SW480 (cell line): ENCODE measurements around the gene C9orf72.

Experiments
- DNase-seq: peaks from one replicate; pipeline ENCODE4 v3.0.0-alpha.2; 2016; ENCODE audit warnings: low spot score

The C9orf72 gene

DNA sequence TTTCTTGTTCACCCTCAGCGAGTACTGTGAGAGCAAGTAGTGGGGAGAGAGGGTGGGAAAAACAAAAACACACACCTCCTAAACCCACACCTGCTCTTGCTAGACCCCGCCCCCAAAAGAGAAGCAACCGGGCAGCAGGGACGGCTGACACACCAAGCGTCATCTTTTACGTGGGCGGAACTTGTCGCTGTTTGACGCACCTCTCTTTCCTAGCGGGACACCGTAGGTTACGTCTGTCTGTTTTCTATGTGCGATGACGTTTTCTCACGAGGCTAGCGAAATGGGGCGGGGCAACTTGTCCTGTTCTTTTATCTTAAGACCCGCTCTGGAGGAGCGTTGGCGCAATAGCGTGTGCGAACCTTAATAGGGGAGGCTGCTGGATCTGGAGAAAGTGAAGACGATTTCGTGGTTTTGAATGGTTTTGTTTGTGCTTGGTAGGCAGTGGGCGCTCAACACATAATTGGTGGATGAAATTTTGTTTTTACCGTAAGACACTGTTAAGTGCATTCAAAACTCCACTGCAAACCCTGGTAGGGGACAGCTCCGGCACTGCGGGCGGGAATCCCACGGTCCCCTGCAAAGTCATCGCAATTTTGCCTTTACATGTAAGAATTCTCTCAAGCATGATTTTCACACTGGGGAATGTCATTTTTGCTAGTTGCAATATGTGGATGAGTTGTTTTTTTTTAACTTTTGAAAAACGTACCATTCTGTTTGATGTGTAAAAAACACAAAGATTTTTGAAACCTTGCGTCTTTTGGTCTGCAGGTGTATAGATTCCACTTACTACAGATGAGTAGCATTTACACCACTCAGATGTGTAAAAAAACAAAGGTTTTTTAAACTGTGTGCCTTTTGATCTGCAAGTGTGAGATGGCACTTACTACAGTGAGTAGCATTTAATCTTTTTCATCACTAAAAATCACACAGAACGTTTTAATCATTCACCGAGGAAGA, 631 bp upstream of the C9orf72 start:
- DNase-seq, result peak; percentile 98

DNA sequence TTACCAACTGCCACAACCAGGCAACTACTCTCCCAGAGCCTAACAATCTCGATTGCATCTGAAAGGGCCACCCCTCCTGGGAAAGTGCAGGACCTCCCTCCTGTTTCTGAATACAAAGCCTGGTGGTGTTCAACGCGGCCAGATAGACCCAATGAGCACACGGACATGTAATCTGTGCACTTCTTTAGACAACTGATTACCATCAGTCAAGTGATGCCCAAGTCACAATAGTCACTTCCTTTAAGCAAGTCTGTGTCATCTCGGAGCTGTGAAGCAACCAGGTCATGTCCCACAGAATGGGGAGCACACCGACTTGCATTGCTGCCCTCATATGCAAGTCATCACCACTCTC, 739 bp downstream of the C9orf72 start:
- no peak for DNase-seq

DNA sequence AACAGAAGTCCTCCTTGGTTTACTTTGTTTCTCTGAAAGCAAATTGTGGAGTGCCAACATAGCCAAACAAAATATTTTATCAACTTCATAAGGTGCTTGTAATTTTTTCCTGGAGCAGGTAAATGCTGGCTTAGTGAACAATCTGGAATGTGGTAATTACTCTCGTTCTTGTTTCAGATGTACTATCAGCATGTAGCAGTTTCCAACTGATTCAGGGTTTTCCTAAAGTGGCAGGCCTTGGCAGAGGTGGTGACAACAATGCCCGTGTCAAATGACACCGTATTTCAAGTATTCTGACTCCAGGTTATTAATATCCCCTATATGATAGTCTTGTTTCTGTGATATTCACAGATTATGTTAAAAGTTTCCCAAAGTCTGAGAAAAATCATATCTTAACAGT, 1.2 kb downstream of the C9orf72 start:
- DNase-seq, result no peak

DNA sequence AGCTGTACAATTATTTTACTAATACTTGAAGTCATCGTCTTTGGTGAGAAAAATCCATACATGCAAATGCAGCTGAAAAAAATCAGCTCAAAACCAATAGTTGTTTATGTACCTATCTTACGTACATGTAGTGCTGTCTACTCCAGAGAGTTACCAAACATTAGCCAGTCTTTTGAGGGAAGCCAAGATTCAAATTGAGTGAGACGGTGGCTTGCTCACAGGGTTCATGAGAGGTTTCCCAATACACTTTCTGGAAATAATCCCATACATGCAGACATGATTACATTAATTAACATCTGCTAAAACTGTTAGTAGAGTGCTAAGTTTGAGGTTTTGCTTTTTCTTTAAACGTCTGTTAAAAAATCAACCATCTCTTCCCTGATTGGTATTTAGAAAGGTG, 2.3 kb downstream of the C9orf72 start:
- no peak for DNase-seq

DNA sequence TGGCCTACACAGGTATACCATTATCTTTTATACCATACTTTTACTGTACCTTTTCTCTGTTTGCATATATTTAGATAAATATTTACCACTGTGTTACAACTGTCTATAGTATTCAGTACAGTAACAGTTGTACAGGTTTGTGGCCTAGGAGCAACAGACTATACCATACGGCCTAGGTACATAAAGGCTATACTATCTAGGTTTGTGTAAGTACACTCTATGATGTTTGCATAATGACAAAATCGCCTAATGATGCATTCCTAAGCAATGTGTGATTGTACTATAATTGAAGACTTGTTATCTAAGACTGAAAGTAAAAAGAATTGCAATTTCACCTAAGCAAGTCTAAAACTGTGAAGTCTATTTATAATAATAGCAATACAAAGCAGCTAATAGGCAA, 3.9 kb downstream of the C9orf72 start:
- DNase-seq, result no peak

DNA sequence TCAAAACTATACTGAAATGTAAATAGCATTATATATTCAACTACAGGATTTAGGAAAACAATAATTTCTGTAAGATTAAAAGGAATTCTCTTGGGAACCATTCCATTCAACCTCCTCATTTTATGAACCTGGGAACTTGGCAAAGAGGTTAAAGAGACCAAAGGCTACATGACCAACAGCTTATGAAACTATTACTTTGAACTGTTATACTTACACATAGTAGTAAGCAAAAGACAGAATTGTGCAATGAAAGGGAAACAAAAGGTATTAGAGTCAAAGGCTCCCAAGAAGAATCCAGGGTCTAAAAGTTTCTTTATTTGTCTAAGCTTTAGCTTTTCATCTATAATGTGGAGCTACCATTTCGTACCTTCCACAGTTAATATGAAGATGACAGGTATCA, 7.2 kb downstream of the C9orf72 start:
- no peak for DNase-seq

DNA sequence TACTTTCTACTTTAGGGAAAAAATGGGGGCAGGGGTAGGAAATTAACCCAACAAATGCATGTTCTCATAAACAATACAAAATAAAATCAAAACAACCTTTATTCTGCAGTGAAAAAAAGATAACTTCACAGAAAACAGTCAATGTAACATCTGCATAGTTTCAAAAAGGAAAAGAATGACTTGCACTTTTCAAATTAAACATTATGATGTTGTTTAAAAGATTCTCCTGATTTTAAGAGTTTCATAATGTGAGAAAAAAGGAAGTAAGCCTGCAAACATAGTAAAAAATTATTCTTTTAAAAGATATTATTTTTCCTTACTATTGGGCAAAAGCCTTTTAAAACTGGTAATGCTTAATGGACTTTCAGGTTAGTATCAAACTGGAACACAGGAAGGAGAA, 7.6 kb downstream of the C9orf72 start:
- no peak for DNase-seq

DNA sequence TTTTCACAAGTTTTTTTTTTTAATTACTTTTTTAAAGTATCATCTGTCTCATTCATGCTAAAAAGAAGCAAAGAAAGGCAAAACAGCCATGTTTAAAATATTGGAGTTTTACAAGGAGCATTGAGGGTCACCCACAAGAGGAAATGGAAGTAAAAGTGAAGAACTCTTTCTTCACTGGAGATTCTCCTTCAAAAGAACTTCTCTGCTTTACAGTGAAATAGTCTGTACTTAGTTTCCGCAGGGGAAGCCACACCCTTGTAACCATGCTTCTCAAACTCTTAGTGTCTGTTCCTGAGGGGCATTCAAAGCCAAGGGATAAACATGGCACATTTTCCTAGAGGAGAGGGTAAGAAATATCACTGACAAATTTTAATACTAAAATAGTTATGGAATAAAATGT, 8.6 kb downstream of the C9orf72 start:
- no peak for DNase-seq

DNA sequence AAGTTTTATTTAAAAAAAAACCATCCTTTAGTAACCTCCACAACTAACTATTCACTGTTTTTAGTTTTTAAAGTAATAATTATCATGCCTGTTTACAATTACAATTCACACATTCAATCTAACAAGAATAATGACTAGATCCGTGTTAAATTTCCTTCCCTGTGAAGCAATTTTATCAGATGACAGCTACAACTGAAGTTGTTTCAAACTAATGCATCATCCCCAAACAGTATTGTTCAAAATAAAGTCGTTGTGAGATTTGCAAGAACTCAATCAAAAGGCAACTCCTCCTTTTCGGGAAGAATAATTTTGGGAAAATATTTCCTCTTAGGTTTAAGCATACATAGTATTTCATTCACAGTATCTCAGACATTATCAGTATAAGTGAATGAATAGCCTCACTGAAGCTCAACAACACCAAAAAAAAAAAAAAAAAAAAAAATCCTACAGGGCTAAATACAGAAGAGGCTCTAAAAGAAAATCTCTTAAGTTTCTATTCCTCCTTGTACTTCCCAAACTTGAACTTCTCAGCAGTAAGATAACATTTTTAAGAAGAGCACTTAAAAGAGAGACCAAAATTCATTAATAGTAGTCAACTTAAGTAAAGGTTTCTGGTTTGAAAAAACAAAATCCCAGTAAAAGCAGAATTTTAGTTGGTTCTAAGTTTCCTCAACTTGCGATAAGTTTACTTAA, 9.4 kb downstream of the C9orf72 start:
- DNase-seq, result no peak

DNA sequence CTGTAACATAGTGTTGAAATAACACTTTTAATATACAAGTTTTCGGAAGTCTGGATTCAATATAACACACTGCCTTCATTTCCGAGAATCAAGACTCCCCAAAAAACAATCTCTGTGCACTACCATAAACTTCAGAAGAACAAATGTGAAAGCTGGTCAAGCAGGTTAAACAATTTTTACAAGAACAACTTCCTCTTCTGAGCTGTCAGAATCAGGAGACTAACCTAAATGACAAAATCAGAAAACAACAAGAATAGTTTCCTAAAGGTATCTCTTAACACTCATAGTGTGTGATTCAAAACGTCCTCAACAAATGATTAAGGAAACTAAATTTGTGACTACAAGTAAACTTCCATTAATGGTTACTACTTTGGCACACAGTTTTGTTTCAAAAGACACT, 11.6 kb downstream of the C9orf72 start:
- DNase-seq, result no peak

DNA sequence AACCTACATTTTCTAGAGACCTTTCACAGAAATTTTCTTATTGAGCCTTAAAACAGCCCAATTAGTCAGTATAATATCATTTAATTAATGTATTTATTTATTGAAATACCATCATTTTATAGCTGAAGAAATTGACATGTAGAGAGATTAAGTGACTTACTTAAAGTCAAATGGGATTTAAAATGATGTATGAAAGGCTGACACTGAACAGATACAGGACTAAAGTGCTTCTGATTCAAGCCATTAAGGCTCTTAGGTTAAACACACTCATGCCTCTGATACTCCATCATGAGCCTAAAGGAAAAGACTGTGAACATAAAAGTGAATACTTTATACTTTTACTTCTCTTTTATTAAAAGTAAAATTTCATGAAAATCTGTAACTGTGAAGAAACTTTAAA, 12.8 kb downstream of the C9orf72 start:
- no peak for DNase-seq

DNA sequence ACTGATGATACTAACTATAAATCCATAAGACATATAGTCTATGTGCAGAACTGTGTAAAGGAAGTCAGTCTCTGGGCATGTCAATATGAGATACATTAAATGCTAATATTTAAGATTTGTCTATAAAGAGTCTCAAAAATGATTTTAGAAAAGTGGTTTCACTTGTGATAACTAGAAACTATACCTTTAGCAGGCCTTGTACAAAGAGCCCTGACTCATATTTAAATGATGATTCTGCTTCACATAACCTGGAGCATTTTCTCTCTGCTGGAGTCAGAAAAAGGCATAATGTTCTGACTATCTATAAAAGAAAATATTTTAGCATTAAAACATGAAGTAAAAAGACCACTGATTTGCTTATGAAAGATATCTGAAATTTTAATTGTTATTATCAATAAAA, 15.0 kb downstream of the C9orf72 start:
- no peak for DNase-seq

DNA sequence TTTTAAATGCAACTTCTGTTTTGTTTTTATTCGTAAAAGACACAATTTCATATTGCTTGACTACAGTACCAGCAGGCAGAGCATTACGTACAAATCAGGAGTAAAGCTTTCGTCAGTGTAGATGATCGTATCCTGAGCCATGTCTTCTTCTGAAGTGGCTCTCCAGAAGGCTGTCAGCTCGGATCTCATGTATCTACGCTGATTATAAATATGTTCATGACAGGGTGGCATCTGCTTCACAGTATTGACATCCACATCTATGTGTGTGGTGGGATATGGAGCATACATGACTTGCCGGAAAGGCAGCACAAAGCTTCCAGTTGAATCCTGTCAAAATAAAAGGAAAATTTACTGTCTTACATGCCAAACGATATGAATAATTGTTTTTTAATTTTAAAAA, 16.8 kb downstream of the C9orf72 start:
- no peak for DNase-seq

DNA sequence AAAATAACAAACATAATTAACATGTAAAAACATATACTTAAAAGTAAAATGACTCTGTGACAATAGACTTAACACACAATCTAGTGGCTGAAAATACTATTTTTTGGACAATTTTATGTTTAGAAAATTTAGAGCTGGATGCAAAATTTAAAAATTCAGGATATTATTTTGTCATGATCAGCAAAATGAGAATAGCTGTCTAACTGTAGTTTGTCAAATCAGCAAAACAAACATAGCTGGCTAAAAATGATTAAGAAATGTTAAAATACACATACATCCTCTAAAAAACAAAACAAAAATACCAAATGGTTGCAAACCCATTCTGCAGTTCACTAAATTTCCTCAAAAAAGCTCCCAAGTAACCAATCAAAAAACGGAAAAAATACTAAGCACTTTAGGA, 18.6 kb downstream of the C9orf72 start:
- no peak for DNase-seq

DNA sequence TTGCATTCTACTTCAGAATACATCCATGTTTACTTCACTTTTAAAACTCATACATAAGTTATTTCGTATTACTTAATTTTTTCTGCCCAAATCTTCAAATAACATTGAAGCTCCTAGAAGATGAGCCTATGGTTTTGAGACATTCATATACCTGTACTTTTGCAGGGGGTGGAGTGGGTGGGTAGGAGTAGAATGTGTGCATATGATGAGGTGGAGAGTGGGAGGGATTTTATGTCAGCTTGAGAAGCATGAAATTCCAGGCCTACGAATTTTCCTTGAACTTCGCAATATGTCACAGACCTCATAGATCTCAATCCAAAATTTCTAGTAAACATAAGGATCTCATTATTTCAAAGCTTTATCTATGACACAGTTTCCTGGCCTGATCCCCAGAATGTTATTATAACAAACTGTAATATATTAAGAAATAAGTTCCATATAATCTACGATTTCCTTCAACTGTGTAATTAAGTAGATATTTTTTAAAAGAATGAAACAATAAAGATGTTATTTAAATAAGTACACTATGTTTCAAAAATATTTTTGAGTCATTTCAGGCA, 24.0 kb downstream of the C9orf72 start:
- no peak for DNase-seq

DNA sequence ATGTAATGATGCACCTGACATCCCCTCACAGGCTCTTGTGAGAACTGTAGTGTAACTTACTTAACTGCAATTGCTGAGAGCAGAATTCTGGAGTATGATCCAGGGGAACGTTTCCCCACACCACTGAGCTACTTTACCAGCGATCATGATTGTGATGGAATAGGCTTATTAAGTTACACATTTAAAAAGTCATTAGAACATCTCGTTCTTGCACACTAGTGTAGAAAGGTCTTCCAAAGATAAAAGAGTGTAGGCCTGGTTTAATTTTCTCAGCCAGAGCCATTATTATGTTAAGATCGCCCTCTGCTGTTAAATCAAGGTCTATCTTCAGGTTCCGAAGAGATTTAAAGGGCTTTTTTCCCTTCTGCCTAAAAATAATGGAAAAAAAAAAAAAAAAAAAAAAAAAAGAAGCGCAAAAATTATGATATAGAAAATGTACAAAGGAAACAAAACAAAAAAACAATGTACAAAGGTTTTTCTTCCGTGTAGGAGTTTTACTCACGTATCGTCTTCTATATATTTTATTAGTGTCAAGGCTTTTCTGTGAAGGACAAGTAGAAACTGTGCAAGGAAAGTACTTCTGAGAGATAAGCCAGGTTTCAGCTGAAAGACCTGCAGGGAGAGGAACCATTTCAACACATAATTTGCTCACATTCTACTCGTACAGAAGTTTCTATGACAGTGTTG, 25.1 kb downstream of the C9orf72 start:
- peak; percentile 28 for DNase-seq

DNA sequence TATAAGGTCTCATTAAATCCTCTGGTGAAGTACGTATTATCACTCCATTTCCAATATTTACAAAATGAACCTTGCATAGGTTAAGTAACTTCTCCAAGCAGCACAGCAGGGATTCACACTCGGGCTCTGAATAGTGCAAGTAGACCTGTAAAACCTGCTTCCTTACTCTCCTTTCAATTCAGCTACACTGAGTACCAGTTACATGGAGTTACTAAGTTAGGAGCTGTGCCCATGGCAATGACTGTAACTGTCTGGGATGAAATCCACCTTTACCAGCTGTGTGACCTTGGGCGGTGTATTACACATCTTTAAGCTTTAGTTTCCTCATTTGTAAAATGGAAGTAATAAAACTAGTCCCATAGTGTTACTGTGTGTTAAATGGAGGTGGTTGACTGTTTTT, 27.8 kb downstream of the C9orf72 start:
- no peak for DNase-seq

DNA sequence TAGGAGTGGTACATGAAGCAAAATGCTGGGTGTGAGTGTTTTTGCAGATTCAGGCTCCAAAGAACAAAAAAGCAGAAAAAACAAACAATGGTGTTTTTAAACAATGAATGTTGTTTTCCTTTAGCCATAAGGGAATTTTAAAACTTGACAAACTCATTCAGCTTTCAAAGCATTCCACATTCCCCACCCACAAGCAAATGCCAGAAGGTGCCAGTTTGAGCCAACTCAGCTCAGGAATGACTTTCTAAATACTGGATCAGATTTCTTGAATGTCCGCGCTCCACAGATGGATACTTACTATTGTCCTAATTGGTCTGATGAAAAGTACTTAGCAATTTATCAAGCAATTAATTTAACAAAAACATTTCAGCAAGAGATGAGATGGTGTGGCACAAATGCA, 30.8 kb downstream of the C9orf72 start:
- DNase-seq, result no peak

DNA sequence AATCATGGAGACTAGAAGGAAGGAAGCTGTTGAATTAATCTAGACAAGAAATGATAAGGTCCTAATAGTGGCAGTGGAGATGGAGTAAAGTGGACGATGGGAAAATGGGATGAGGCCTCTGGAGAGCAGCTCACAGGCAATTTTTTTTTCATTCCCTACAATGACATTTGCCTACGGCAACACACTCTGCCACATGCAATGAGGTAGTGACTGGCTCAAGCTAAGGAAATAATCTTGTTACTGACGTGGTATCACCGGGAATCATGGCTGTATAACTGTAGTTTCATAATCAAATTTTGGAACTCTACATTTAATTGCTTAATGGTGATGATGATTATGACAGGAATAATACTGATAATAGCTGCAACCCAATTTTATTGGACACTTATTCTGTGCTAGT, 31.5 kb downstream of the C9orf72 start:
- no peak for DNase-seq

DNA sequence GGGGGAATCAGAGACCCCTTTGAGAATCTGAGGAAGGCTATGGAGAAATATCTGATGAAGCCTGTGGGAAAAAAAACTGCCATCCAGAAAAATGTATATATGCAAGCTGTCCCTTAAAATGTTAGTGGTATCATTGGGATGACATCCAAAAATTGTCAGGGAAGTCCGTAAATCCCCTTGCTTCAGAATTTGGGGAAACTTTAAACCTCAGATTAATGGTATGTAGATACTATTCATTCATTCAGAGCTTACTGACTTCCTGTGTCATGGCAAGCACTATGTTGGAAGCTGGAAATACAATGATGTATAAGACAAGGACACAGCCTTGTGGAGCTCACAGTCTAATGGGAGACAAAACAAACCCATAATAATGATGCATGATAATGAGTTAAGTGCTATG, 32.8 kb downstream of the C9orf72 start:
- no peak for DNase-seq

DNA sequence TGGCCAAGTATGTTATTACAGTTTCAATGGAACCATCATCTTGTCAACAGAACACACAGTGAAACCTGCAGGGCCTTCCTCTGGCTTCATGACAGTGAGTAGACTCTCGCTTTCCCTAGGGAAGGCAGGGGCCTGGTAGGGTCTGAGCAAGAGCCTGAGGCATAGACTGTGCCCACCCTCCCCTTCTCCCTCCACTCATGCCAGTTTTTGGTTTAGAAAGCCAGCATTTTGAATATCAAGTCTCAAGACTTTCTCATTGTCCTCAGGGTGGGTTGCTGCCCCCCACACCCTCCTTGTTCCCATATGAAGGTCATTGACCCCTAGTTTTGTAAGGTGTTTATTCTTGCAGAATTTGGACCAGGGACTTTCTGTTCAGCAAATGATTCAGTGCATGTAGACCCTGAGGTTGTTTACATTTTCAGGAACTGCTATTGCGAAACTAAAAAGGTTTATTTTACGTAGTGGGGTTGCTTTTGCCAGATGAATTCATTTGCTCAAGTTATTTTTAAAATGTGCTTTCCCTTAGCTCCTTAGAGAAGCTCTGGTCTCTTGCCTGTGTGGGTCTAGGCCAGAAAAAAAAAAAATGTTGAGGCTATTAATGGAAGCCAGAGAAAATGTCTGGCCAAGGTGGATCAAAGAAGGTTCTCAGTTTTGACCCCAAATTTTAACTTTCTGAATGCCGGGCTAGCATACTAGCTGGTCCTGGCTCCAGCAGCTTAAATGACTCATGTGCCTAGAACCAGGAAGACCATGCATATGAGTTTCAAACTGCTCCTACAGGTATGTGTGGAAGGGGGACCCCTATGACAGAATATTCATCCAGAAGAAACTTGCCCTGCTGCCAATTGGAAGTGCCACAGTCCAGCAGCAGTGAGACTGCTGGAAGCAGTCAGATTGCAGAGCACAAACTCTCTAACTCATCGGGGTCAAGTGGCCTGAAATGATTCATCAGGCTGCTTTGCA, 33.5 kb downstream of the C9orf72 start:
- no peak for DNase-seq

DNA sequence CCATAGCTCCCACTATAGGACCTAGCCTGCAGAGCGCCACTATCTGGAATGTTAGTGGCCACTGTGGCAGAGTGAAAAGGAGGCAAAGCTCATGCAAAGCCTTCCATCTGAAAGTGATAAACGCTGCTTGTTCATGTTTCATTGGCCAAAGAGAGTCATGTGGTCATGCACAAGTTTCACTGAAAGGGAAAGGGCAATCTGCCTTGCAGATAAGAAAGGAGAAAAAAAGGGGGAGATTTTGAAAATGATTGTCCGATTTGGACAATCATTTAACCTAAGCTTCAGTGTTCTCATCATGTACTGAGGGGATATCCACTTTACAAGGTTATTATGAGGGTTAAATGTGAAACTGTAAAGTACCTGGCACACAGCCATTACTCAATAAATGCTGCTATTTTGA, 34.6 kb downstream of the C9orf72 start:
- DNase-seq, result no peak
